Endothelial cell of umbilical vein (primary cell): Measurements from ENCODE around the gene MYBPC1. TPM values are rescaled to one million over a fixed set of nuclear protein-coding genes. Genes with fewer than 3 reads are reported as not detected.

Experiments
- BruUV-seq: library from RNA; stranded (reverse); fragments of 400-500 nt; replicated peaks from 2 replicates; lab custom pipeline; 2021; lab: Mats Ljungman, UMichigan
- CTCF ChIA-PET: fragments of 300-600, 350-600 bp; sonication (Branson Sonifier 250); formaldehyde crosslinking; loops from one replicate; lab custom pipeline; 2021; ENCODE audit warnings: antibody characterized with exemption, inconsistent platforms; lab: Charles Lee
- POLR2A ChIA-PET: fragments of 300-600, 350-600 bp; sonication (Branson Sonifier 250); formaldehyde crosslinking; loops from one replicate; lab custom pipeline; 2021; ENCODE audit warnings: antibody characterized with exemption, inconsistent platforms; lab: Charles Lee
- DNase-seq: peaks from one replicate; pipeline ENCODE4 v3.0.0-alpha.2; 2011; ENCODE audit warnings: low read depth, low spot score
- FAIRE-seq: peaks from 2 replicates; lab custom pipeline; 2011; peaks lifted over from hg19 to GRCh38; lab: Jason Lieb, UNC
- H2AFZ ChIP-seq: 2 replicates; pipeline ENCODE4 v1.6.0; 2012; ENCODE audit warnings: low read depth, low read length, control low read depth, inconsistent platforms
- H3K27ac ChIP-seq: 2 replicates; pipeline ENCODE4 v1.5.1; 2011; ENCODE audit warnings: low read depth, mild to moderate bottlenecking, control low read depth, low read length, moderate library complexity; ENCODE audit not compliant: insufficient read depth
- H3K27me3 ChIP-seq, 2 experiments: 2 replicates each; pipeline versions ENCODE4 v1.6.0 to v1.6.1; 2011; ENCODE audit warnings: low read length in 2 of 2, mixed read lengths in 1 of 2; ENCODE audit not compliant: control insufficient read depth in 2 of 2, insufficient read depth in 2 of 2
- H3K36me3 ChIP-seq, 2 experiments: 2 replicates in 1 of 2; 3 replicates in 1 of 2; pipeline ENCODE4 v1.5.1; 2011; ENCODE audit warnings: low read length in 2 of 2, mild to moderate bottlenecking in 1 of 2, moderate library complexity in 1 of 2; ENCODE audit not compliant: control insufficient read depth in 2 of 2, insufficient read depth in 2 of 2; ENCODE audit errors: extremely low read depth in 1 of 2
- H3K4me1 ChIP-seq: 3 replicates; pipeline ENCODE4 v1.5.1; 2011; ENCODE audit warnings: mild to moderate bottlenecking, low read length; ENCODE audit not compliant: control insufficient read depth, insufficient read depth; ENCODE audit errors: extremely low read depth
- H3K4me2 ChIP-seq: 2 replicates; pipeline ENCODE4 v1.6.1; 2011; ENCODE audit warnings: low read length, control low read depth, mixed read lengths; ENCODE audit not compliant: insufficient read depth
- H3K4me3 ChIP-seq, 3 experiments: fragments of 200-600 bp in 1 of 3; sonication (generic), shearing (Covaris generic) in 1 of 3; replicated peaks in 1 of 3; 2 replicates each; pipeline ENCODE4 v1.5.1; 2011 to 2016; ENCODE audit warnings: control low read depth in 3 of 3, low read length in 3 of 3, mild to moderate bottlenecking in 2 of 3, inconsistent platforms in 1 of 3, low read depth in 1 of 3, moderate library complexity in 1 of 3; ENCODE audit not compliant: insufficient read depth in 1 of 3
- H3K79me2 ChIP-seq: 2 replicates; pipeline ENCODE4 v1.6.0; 2012; ENCODE audit warnings: low read length, inconsistent platforms; ENCODE audit not compliant: control insufficient read depth, insufficient read depth
- H3K9ac ChIP-seq: replicated peaks from 2 replicates; pipeline ENCODE3; 2011; ENCODE audit warnings: low read length, control low read depth; ENCODE audit not compliant: insufficient read depth; ENCODE audit errors: extremely low read depth
- H3K9me1 ChIP-seq: replicated peaks from 3 replicates; pipeline ENCODE4 v1.6.0; 2011; ENCODE audit warnings: mild to moderate bottlenecking, low read length; ENCODE audit not compliant: control insufficient read depth, insufficient read depth; ENCODE audit errors: extremely low read depth
- H3K9me3 ChIP-seq: replicated peaks from 2 replicates; pipeline ENCODE4 v1.5.1; 2012; ENCODE audit warnings: low read length, inconsistent platforms; ENCODE audit not compliant: control insufficient read depth, insufficient read depth
- H4K20me1 ChIP-seq: replicated peaks from 2 replicates; pipeline ENCODE3; 2011; ENCODE audit warnings: mild to moderate bottlenecking, low read length; ENCODE audit not compliant: control insufficient read depth, insufficient read depth; ENCODE audit errors: extremely low read depth
- EZH2 ChIP-seq: IDR thresholded peaks from 2 replicates; pipeline ENCODE4 v1.6.1; 2012; ENCODE audit warnings: borderline replicate concordance, low read depth, mild to moderate bottlenecking, moderate library complexity, low read length, inconsistent platforms; ENCODE audit not compliant: severe bottlenecking
- MAX ChIP-seq: IDR thresholded peaks from 2 replicates; pipeline ENCODE4 v1.6.1; 2011; ENCODE audit not compliant: insufficient read depth, insufficient read length
- MYC ChIP-seq: IDR thresholded peaks from one replicate; pipeline ENCODE4 v1.6.1; 2011; ENCODE audit warnings: mild to moderate bottlenecking, low read depth, low read length
- POLR2A ChIP-seq: IDR thresholded peaks from 2 replicates; pipeline ENCODE4 v1.6.1; 2012; ENCODE audit warnings: low read depth, mild to moderate bottlenecking, control low read depth, low read length
- POLR2AphosphoS5 ChIP-seq: IDR thresholded peaks from 2 replicates; pipeline ENCODE4 v1.6.1; 2012; ENCODE audit warnings: low read depth, mild to moderate bottlenecking, control low read depth, low read length, moderate library complexity; ENCODE audit not compliant: insufficient read depth
- dilution Hi-C: fragments of 300-500 bp; cut with MboI; formaldehyde crosslinking; loops from one replicate; pipeline ENCODE4 v1.15.0; 2019; ENCODE audit warnings: low sequenced_read_pairs; ENCODE audit not compliant: extremely low pct_ligation_motif_present
- intact Hi-C: fragments of 100-400 bp; cut with micrococcal nuclease; formaldehyde crosslinking; loops from one replicate; pipeline ENCODE4 v1.10.0; 2022
- polyA plus RNA-seq, 4 experiments: library from polyadenylated mRNA; depleted of rRNA in 3 of 4; stranded (reverse) in 3 of 4; unstranded in 1 of 4; fragments of >200 nt; gene quantifications; 2 replicates each; pipeline versions ENCODE4 v1.2.1 to v1.2.3, GENCODE V29; 2011 to 2012; ENCODE audit warnings: missing spikeins in 1 of 4
- total RNA-seq: library from RNA; stranded (reverse); gene quantifications from 2 replicates; pipeline ENCODE4 v1.2.3, GENCODE V29; 2021

The MYBPC1 gene
- total and polyA plus RNA-seq, 2 donors (not counting 3 experiments of a cell fraction or from before 2014, with no cell fraction given), result not detected

GRCh38 chr12:101686176-101686575 lies 91.4 kb downstream of the MYBPC1 start:
- no peaks in the 10 kb centered on the region for H3K36me3 ChIP-seq
- no TSS peak for BruUV-seq
- no peak for TF ChIP-seq EZH2
- FAIRE-seq (no peak), DNase-seq (no peak)
- ChIA-PET POLR2A (no interaction called here), CTCF (no interaction called here)
- H3K9me1 ChIP-seq, result no peaks in the 10 kb centered on the region
- H2AFZ ChIP-seq, result no peak overlapping the region
- no peak overlapping the region for H3K4me3 ChIP-seq
- intact Hi-C loops, result no loop called here
- H3K27ac ChIP-seq, result no peak overlapping the region
- dilution Hi-C loops, result no loop called here
- H3K9ac ChIP-seq, result no peak overlapping the region
- no peaks in the 10 kb centered on the region for H4K20me1 ChIP-seq
- peaks cover 3 to 10% of the 10 kb centered on the region in 2 experiments for H3K27me3 ChIP-seq
- no peak overlapping the region for H3K4me2 ChIP-seq
- no peaks in the 10 kb centered on the region for H3K9me3 ChIP-seq
- no peaks in the 10 kb centered on the region for H3K4me1 ChIP-seq
- H3K79me2 ChIP-seq, result no peaks in the 10 kb centered on the region

- TF ChIP-seq POLR2AphosphoS5, result no peak
- no peak for TF ChIP-seq MYC
- TF ChIP-seq POLR2A, result no peak
- TF ChIP-seq MAX, result no peak
- TF ChIP-seq EZH2, result no peak
- no peak overlapping the region for H3K4me2 ChIP-seq
- no peak overlapping the region for H3K9ac ChIP-seq
- POLR2A ChIA-PET, result no interaction called here
- H3K9me3 ChIP-seq, result no peaks in the 10 kb centered on the region
- dilution Hi-C loops (no loop called here), intact Hi-C loops (loop anchor here (10.0 kb wide), 1 partner anchor 1116 kb away; the partner anchor contains the start of gene GAS2L3)
- no peak overlapping the region for H3K4me3 ChIP-seq
- H4K20me1 ChIP-seq, result no peaks in the 10 kb centered on the region
- no peak overlapping the region for H3K27ac ChIP-seq
- FAIRE-seq, result no peak
- no peak overlapping the region for H2AFZ ChIP-seq
- no peaks in the 10 kb centered on the region for H3K9me1 ChIP-seq
- H3K36me3 ChIP-seq, result no peaks in the 10 kb centered on the region
- H3K27me3 ChIP-seq, result peaks cover 0 to 2% of the 10 kb centered on the region in 2 experiments
- H3K4me1 ChIP-seq, result no peaks in the 10 kb centered on the region
- H3K79me2 ChIP-seq, result no peaks in the 10 kb centered on the region
- no TSS peak for BruUV-seq
- DNase-seq, result no peak
- CTCF ChIA-PET, result no interaction called here
Observed at GRCh38 chr12:101690544-101691098, 95.8 kb downstream of the MYBPC1 start.
